Nephron (organoid): Measurements from ENCODE around the gene ANKRD65.
"Not testable (repeated sequence)": the region's sequence is repeated elsewhere in the genome, so short reads cannot be mapped to it uniquely, and the experiment has no call there.

Experiments used
- H3K27ac Mint-ChIP-seq, 3 experiments: 2 replicates each; pipeline ENCODE4 v1.8.0; 2020; ENCODE audit warnings: mixed read lengths in 3 of 3, mild to moderate bottlenecking in 2 of 3, moderate library complexity in 1 of 3
- H3K27me3 Mint-ChIP-seq: 2 replicates; pipeline ENCODE4 v1.8.0; 2021; ENCODE audit warnings: low read depth, mild to moderate bottlenecking, moderate library complexity, mixed read lengths
- H3K36me3 Mint-ChIP-seq: 2 replicates; pipeline ENCODE4 v1.8.0; 2020; ENCODE audit warnings: low read depth, mixed read lengths
- H3K4me1 Mint-ChIP-seq: 2 replicates; pipeline ENCODE4 v1.8.0; 2020; ENCODE audit warnings: mixed read lengths
- H3K4me3 Mint-ChIP-seq, 3 experiments: 2 replicates each; pipeline ENCODE4 v1.8.0; 2020; ENCODE audit warnings: mild to moderate bottlenecking in 3 of 3, mixed read lengths in 3 of 3, moderate library complexity in 2 of 3
- H3K9me3 Mint-ChIP-seq: 2 replicates; pipeline ENCODE4 v1.8.0; 2020; ENCODE audit warnings: mixed read lengths
- CTCF ChIP-seq, 3 experiments: fragments of 200-600 bp; sonication (generic); IDR thresholded peaks; one replicate each; pipeline ENCODE4 v1.5.0; 2021; ENCODE audit warnings: antibody characterized with exemption in 3 of 3; ENCODE audit not compliant: unreplicated experiment in 3 of 3

ANKRD65 gene

DNA sequence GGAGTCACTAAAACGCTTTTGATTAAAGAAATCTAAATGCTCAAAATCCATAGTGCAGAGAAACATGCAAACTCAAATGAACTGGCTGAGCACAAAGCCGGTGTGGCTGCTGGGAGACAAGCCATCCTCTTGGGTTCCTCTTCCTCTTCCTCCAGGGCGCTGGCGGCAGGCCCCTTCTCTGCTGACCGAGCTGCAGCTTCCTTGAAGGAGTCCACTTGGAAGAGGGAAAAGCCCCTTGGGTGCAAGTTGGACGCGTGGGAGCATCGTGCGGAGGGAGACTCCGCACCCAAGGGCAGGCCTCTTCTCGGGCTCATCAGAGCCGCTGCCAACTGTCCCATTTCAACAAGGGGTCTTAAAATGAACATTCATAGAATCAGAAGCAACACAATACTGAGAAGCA lies 29.9 kb downstream of the ANKRD65 start:
- Mint-ChIP-seq H3K27me3 (no peaks in the 10 kb centered on the region), H3K27ac (no peak overlapping the region), H3K4me1 (peaks cover 7% of the 10 kb centered on the region), H3K4me3 (no peak overlapping the region), H3K9me3 (no peaks in the 10 kb centered on the region), H3K36me3 (peaks cover 89% of the 10 kb centered on the region)
- no peak for TF ChIP-seq CTCF (IDR thresholded peaks at IDR 0.05; ENCODE audit: unreplicated experiment in 3 of 3)

GRCh38 chr1:1390675-1391074 lies 30.4 kb downstream of the ANKRD65 start:
- Mint-ChIP-seq H3K9me3 (no peaks in the 10 kb centered on the region), H3K27me3 (no peaks in the 10 kb centered on the region), H3K36me3 (peaks cover 90% of the 10 kb centered on the region), H3K4me3 (no peak overlapping the region), H3K4me1 (peaks cover 6% of the 10 kb centered on the region), H3K27ac (no peak overlapping the region)
- no peak for TF ChIP-seq CTCF (IDR thresholded peaks at IDR 0.05; ENCODE audit: unreplicated experiment in 3 of 3)

GRCh38 chr1:1388078-1388472 lies 33.0 kb downstream of the ANKRD65 start:
- Mint-ChIP-seq H3K4me1 (no peaks in the 10 kb centered on the region), H3K36me3 (peaks cover 78% of the 10 kb centered on the region), H3K27me3 (no peaks in the 10 kb centered on the region), H3K27ac (no peak overlapping the region), H3K4me3 (no peak overlapping the region), H3K9me3 (no peaks in the 10 kb centered on the region)
- no peak for TF ChIP-seq CTCF (IDR thresholded peaks at IDR 0.05; ENCODE audit: unreplicated experiment in 3 of 3)

GRCh38 chr1:1387098-1388077 lies 33.7 kb downstream of the ANKRD65 start:
- H3K27me3 Mint-ChIP-seq: no peaks in the 10 kb centered on the region
- H3K27ac Mint-ChIP-seq: no peak overlapping the region
- H3K4me3 Mint-ChIP-seq: no peak overlapping the region

DNA sequence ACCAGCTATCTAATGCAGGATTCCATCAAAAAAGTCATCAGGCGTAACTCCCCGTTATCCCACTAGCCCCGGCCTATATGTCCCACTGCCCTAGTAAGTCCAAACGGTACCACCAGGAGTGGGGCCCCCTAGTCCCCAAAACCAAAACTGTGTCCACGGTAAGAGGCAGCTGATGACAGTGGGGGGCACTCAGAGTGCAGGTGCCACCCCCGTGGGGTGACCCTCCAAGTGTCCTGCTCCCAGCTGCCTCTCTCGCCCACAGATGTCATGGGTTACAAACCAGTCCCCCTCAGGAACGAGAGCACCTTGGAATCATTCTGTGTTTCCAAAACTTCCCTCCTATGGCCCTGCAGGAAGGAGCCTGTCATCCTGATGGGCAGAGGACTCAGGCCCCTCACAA lies 35.1 kb downstream of the ANKRD65 start:
- Mint-ChIP-seq H3K9me3 (no peaks in the 10 kb centered on the region), H3K27ac (no peak overlapping the region), H3K27me3 (no peaks in the 10 kb centered on the region), H3K36me3 (peaks cover 57% of the 10 kb centered on the region), H3K4me1 (no peaks in the 10 kb centered on the region), H3K4me3 (no peak overlapping the region)
- no peak for TF ChIP-seq CTCF (IDR thresholded peaks at IDR 0.05; ENCODE audit: unreplicated experiment in 3 of 3)

More at GRCh38 chr1:1387098-1388077, 33.7 kb downstream of the ANKRD65 start:
- no peak for TF ChIP-seq CTCF (IDR thresholded peaks at IDR 0.05; ENCODE audit: unreplicated experiment in 3 of 3)
- Mint-ChIP-seq H3K4me1 (no peaks in the 10 kb centered on the region), H3K9me3 (no peaks in the 10 kb centered on the region), H3K36me3 (peaks cover 71% of the 10 kb centered on the region)

DNA sequence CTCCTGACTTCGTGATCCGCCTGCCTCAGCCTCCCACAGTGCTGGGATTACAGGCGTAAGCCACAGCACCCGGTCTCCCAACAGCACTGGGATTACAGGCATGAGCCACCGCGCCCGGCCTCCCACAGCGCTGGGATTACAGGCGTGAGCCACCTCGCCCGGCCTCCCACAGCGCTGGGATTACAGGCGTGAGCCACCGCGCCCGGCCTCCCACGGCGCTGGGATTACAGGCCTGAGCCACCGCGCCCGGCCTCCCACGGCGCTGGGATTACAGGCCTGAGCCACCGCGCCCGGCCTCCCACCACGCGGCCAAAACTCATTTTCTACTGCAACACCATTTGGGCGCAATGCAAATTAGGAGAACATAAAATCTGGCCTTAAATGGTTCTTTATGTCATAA lies 35.7 kb downstream of the ANKRD65 start:
- not testable (repeated sequence) for H3K9me3 Mint-ChIP-seq, H3K27me3 Mint-ChIP-seq, H3K4me3 Mint-ChIP-seq, H3K27ac Mint-ChIP-seq, H3K4me1 Mint-ChIP-seq
- H3K36me3 Mint-ChIP-seq: peaks cover 51% of the 10 kb centered on the region
